PC-3 (cell line): ENCODE results near the gene PPP1R26.

Experiments used
- CTCF ChIP-seq: fragments of 300-600 bp; sonication (generic); conservative IDR thresholded peaks from 2 replicates; pipeline ENCODE4 v1.5.1; 2017; ENCODE audit warnings: antibody characterized with exemption, low read depth, mild to moderate bottlenecking, low read length
- EZH2 ChIP-seq: fragments of 300-600 bp; sonication (generic); IDR thresholded peaks from one replicate; pipeline ENCODE4 v1.6.1; 2017; ENCODE audit warnings: antibody characterized with exemption, mild to moderate bottlenecking, low read length; ENCODE audit not compliant: unreplicated experiment

- TF ChIP-seq EZH2 (no peak), CTCF (no peak)
These were observed 23.0 kb upstream of the PPP1R26 start for GRCh38 chr9:135456436-135457104.
